Vagina (tissue), 2 donors: ENCODE measurements around the gene GATA5.

Source experiments
- POLR2A ChIP-seq, 2 donors: fragments of 450-650 bp; IDR thresholded peaks; one replicate each; pipeline ENCODE4 v1.6.1; 2017; ENCODE audit warnings: antibody characterized with exemption in 2 of 2, mild to moderate bottlenecking in 2 of 2, moderate library complexity in 2 of 2
- POLR2AphosphoS5 ChIP-seq, 2 donors: sonication (generic); formaldehyde crosslinking; IDR thresholded peaks; one replicate each; pipeline ENCODE4 v1.9.0; 2017; ENCODE audit warnings: antibody characterized with exemption in 2 of 2, mild to moderate bottlenecking in 2 of 2, low read depth in 1 of 2; ENCODE audit not compliant: insufficient read depth in 1 of 2
- TF ChIP-seq, protein P1 (sequence below), 3 experiments: fragments of 450-650 bp in 2 of 3; fragments of 200-600 bp in 1 of 3; sonication (generic) in 1 of 3; IDR thresholded peaks; one replicate each; pipeline ENCODE4 v1.5.1; 2017 to 2019; ENCODE audit warnings: antibody characterized with exemption in 3 of 3, mild to moderate bottlenecking in 2 of 3, moderate library complexity in 2 of 3

GRCh38 chr20:62422636-62423325 lies 53.0 kb downstream of the GATA5 start:
- TF ChIP-seq, protein P1, sequence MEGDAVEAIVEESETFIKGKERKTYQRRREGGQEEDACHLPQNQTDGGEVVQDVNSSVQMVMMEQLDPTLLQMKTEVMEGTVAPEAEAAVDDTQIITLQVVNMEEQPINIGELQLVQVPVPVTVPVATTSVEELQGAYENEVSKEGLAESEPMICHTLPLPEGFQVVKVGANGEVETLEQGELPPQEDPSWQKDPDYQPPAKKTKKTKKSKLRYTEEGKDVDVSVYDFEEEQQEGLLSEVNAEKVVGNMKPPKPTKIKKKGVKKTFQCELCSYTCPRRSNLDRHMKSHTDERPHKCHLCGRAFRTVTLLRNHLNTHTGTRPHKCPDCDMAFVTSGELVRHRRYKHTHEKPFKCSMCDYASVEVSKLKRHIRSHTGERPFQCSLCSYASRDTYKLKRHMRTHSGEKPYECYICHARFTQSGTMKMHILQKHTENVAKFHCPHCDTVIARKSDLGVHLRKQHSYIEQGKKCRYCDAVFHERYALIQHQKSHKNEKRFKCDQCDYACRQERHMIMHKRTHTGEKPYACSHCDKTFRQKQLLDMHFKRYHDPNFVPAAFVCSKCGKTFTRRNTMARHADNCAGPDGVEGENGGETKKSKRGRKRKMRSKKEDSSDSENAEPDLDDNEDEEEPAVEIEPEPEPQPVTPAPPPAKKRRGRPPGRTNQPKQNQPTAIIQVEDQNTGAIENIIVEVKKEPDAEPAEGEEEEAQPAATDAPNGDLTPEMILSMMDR (IDR thresholded peaks at IDR 0.05), result no peak
- TF ChIP-seq POLR2AphosphoS5 (IDR thresholded peaks at IDR 0.05; ENCODE audit: insufficient read depth in 1 of 2, low read depth in 1 of 2) (no peak), POLR2A (IDR thresholded peaks at IDR 0.05) (no peak)
